Measurements from ENCODE around the gene FAM78A. TPM values are rescaled to one million over a fixed set of nuclear protein-coding genes. Genes with fewer than 3 reads are reported as not detected.
"Not testable (repeated sequence)": the region's sequence is repeated elsewhere in the genome, so short reads cannot be mapped to it uniquely, and the experiment has no call there.

The FAM78A gene
- total RNA-seq, 1 experiment from 2014 or later: 2.4 TPM

DNA sequence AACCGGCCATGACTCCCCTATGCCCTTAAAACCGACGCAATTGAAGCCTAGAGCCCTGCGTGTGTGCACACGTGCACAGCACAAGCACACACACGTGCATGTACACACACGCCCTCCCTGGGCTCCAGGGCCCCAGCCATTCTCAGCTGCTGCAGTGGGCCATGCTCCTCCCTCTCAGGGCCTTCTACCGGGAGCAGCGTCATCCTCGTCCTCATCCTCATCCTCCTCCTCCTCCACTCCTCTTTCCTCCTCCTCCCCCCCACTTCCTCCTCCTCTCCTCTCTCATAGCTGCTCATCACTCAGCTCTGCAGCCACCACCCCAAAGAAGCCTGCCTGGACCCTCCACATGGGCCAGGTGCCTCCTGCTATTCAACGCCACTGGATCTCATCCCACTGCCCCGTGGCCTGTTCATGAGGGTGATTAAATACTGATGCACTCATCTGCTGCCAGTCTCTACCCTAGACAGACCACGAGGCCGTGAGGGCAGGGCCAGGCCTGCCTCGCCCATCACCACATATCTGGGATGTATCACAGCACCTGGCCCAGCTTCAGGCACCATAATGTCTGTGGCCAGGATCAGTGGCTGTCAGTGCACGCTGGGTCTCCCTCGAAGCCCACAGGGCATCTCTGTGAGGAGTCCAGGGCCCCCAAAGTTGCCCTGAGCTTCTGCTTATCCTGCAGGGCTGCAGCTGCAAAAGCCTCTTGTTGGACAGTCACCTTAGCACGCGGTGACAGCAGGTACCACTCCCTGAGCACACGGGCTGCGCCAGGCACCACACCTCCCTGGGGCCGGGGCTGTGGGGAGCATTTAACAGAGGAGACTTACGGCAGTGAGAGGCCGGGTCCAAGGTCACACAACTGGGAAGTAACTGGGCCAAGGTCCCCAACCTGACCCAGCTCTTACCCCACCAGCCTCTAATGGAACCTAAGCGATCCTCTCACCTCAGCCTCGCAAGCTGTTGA, 9.8 kb downstream of the FAM78A start:
- DNase-seq (ENCODE audit: low read depth): no peak

GRCh38 chr9:131264231-131264630, 12.1 kb downstream of the FAM78A start:
- DNase-seq (ENCODE audit: low read depth): no peak

GRCh38 chr9:131263701-131264100, 12.6 kb downstream of the FAM78A start:
- no peak for DNase-seq (ENCODE audit: low read depth)

DNA sequence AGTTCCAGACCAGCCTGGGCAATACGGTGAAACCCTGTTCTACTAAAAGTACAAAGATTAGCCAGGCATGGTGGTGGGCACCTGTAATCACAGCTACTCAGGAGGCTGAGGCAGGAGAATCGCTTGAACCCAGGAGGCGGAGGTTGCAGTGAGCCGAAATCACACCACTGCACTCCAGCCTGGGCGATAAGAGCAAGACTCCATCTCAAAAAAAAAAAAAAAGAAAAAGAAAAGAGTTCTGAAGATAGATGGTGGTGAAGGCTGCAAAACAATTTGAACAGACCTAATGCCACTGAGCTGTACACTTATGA, 13.3 kb downstream of the FAM78A start:
- DNase-seq (ENCODE audit: low read depth): not testable (repeated sequence)

- no peak for DNase-seq (ENCODE audit: low read depth)
Observed at GRCh38 chr9:131262327-131263032, 13.8 kb downstream of the FAM78A start.

- no peak for DNase-seq (ENCODE audit: low read depth)
Observed at GRCh38 chr9:131260751-131261452, 15.4 kb downstream of the FAM78A start.

GRCh38 chr9:131259916-131260597, 16.3 kb downstream of the FAM78A start:
- DNase-seq (ENCODE audit: low read depth): no peak

- no peak for DNase-seq (ENCODE audit: low read depth)
Observed at GRCh38 chr9:131259432-131259898, 16.8 kb downstream of the FAM78A start.

GRCh38 chr9:131258698-131259431, 17.4 kb downstream of the FAM78A start:
- no peak for DNase-seq (ENCODE audit: low read depth)

DNA sequence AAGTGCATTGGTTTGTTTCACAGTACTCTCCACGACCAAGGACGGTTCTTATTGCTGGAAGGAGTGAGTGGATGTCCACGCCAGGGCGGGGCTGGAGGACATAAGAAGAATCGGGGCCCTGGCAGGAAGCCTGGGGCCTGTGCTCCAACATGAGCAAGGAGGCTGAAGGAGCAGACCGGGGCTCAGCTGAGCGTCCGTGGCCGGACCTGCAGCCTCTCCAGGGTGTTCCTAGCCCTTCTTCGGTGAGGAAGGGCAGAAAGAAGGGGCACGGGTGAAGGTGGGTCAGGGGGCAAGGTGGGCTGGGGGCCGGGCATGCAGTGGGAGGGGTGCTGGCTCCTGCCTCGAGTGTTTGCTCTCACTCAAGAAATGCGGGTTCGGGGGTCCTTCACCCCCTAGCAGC, 18.1 kb downstream of the FAM78A start:
- DNase-seq (ENCODE audit: low read depth): no peak

- no peak for DNase-seq (ENCODE audit: low read depth)
Observed at GRCh38 chr9:131257266-131258025, 18.9 kb downstream of the FAM78A start.

DNA sequence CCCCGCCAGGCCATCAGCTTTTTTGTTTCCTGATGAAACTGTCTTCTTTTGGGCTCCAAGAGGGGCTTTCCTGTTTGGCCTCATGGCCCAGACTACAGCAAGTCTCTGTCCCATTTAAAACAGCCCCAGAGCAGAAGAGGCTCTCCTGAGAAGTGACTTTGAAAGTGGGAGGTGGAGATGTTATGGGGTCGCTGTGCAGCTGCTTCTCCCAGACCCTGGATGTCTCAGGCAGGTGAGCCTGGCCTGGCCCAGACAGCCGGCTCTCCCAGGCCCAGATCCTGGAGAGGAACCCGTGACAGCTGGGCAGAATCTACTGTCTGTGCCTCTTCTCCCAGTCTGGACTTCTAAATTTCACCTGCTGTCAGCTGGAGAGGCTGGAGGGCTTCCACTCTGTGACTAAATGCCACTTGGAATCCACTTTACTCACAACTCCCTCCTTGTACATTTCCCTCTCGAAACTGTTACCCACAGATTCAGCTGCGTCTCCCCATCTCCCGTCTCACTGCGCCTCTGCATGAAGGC, 20.6 kb downstream of the FAM78A start:
- no peak for DNase-seq (ENCODE audit: low read depth)

- DNase-seq (ENCODE audit: low read depth): no peak
Observed at GRCh38 chr9:131254626-131255025, 21.7 kb downstream of the FAM78A start.

DNA sequence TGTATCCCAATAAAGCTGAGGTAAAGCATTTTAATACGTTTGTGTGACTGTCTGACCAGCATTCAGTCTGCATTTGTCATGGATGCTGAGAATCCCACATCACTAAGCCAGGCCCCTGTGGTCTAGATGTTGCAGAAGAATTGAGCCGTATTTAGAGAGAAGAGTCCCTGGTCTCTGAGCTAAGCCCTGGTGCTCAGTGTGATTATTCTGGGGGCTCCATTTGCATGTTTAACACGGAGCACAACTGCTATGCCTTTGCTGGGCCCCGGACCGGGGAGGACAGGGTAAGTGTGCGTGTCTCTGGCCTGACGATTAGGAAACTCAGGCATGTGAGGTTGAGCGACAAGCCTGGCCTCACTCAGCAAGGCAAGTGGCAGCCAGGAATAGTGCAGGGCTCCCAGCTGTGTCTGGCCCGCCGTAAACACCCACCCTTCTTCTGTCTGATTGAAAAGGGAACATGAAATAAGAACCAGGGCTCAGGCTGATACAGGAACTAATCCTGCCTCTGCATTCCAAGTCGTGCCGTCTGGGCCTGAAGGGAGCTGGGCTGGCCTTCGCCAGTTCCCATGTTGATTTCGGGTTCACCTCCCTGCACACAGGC, 22.3 kb downstream of the FAM78A start:
- DNase-seq (ENCODE audit: low read depth): no peak

GRCh38 chr9:131252120-131252519, 24.2 kb downstream of the FAM78A start:
- DNase-seq (ENCODE audit: low read depth): no peak

GRCh38 chr9:131246618-131247017, 29.7 kb downstream of the FAM78A start:
- DNase-seq (ENCODE audit: low read depth): no peak

GRCh38 chr9:131244331-131244730, 32.0 kb downstream of the FAM78A start:
- DNase-seq (ENCODE audit: low read depth): not testable (repeated sequence)

DNA sequence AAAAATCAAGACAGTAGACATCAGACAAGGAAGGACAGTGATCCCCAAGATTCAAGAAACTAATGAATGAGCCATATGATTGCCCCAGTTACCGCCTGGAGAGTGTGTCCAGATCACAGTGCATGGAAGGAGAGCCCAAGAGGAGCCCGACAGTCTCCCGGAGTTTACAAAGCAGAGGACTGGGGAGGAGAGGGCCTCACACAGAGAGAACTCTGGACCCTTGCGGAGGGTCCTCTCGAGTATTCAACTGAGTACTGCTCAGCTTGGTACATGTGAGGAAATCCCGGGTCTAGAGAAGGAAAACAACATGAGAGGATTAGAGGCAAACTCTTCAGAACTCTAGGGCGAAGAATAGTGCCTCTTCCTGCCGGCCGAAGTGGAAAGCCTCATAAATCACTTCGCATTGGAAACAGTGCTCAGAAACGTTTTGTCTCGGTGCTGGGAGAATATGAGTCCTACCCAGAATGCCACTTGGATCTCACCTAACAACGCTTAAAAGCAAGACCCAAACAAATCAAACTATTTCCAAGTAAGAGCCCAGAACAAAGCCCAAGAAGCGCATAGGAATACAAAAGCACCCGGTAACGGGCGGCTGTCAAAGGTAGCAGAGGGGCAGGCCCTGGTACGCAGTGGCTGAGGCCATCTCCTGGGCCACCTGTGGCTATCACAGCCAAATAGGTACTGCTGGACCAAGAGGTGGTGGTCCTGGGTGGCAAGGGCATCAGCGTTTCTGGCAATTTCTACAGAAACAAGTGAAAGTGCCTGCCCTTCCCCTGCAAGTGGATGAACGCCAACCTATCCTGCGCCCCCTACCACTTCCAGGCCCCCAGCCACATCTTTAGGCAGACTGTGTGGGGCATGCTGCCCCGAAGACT, 36.0 kb downstream of the FAM78A start:
- DNase-seq (ENCODE audit: low read depth): no peak
